Pons (tissue), 1 donor: Measurements from ENCODE around the gene ABCC6.
"Not testable (repeated sequence)": the region's sequence is repeated elsewhere in the genome, so short reads cannot be mapped to it uniquely, and the experiment has no call there.

ENCODE experiments used
- DNase-seq: peaks from one replicate; pipeline ENCODE4 v3.0.0-alpha.2; 2016; ENCODE audit warnings: low spot score

The ABCC6 gene

GRCh38 chr16:16112450-16113053 lies 110.7 kb downstream of the ABCC6 start:
- DNase-seq, result no peak

- DNase-seq, result no peak
Observed at GRCh38 chr16:16111639-16112038, 111.7 kb downstream of the ABCC6 start.

- DNase-seq, result no peak
Observed at GRCh38 chr16:16110111-16110490, 113.2 kb downstream of the ABCC6 start.

GRCh38 chr16:16109453-16110110 lies 113.7 kb downstream of the ABCC6 start:
- DNase-seq, result no peak

- DNase-seq, result no peak
Observed at GRCh38 chr16:16108759-16109158, 114.5 kb downstream of the ABCC6 start.

GRCh38 chr16:16107839-16108238 lies 115.5 kb downstream of the ABCC6 start:
- DNase-seq, result no peak

GRCh38 chr16:16106466-16106865 lies 116.8 kb downstream of the ABCC6 start:
- no peak for DNase-seq

- DNase-seq, result no peak
Observed at GRCh38 chr16:16105646-16106045, 117.6 kb downstream of the ABCC6 start.

GRCh38 chr16:16104804-16105141 lies 118.5 kb downstream of the ABCC6 start:
- not testable (repeated sequence) for DNase-seq

GRCh38 chr16:16104132-16104803 lies 119.0 kb downstream of the ABCC6 start:
- DNase-seq, result not testable (repeated sequence)

GRCh38 chr16:16102738-16103137 lies 120.6 kb downstream of the ABCC6 start:
- no peak for DNase-seq

- no peak for DNase-seq
Observed at GRCh38 chr16:16101585-16101984, 121.7 kb downstream of the ABCC6 start.

GRCh38 chr16:16100631-16101030 lies 122.7 kb downstream of the ABCC6 start:
- DNase-seq, result no peak

- DNase-seq, result no peak
Observed at GRCh38 chr16:16099320-16099719, 124.0 kb downstream of the ABCC6 start.
